ENCODE results near the gene ELK4. TPM values are rescaled to one million over a fixed set of nuclear protein-coding genes. Genes with fewer than 3 reads are reported as not detected.

Gene ELK4
- polyA plus RNA-seq, 1 of the 3 experiments (the other 2 are of a cell fraction): 2.6 TPM

DNA sequence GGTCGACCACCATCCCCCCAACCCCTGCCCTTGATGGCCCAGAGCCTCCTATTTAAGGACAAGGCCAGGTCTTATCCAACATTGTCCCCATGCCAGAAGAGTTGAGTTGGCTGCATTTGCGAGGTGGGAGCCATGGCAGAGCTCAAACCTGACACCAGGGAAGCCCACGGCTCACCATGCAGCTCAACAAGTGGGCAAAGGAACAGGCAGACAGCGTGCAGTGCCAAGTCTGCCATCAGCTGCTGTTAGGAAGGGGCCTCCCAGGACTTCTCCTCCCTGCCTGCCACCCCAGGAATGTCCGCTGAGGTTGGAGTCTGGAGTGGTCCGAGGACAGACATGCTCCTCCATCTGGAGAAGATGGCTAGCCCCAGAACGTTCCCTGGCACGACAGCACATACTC, 28.6 kb upstream of the ELK4 start:
- POLR2A ChIA-PET: no interaction called here
- no peaks in the 10 kb centered on the region for H3K9me3 ChIP-seq
- DNase-seq: no peak

More for the DNA sequence above, 28.6 kb upstream of the ELK4 start:
- H2AFZ ChIP-seq (ENCODE audit: low read depth): no peak overlapping the region
- H3K9me2 ChIP-seq: no peaks in the 10 kb centered on the region
- H3K4me2 ChIP-seq: no peak overlapping the region
- peaks cover 6% of the 10 kb centered on the region for H3F3A ChIP-seq (replicated peaks; ENCODE audit: insufficient read depth)
- TF ChIP-seq TAF1 (IDR thresholded peaks at IDR 0.05; ENCODE audit: borderline replicate concordance, low read depth, low read length) (no peak), FOXJ3 (CRISPR knock-in tag; IDR thresholded peaks at IDR 0.05) (no peak), ELF1 (IDR thresholded peaks at IDR 0.05) (no peak), RFX5 (IDR thresholded peaks at IDR 0.05; ENCODE audit: low read length) (no peak), SIN3A (IDR thresholded peaks at IDR 0.05; ENCODE audit: borderline replicate concordance, low read depth, low read length) (no peak), GABPA (IDR thresholded peaks at IDR 0.05; ENCODE audit: low read depth) (no peak), RCOR1 (IDR thresholded peaks at IDR 0.05; ENCODE audit: low read length) (no peak), USF1 (IDR thresholded peaks at IDR 0.05; ENCODE audit: borderline replicate concordance, low read depth) (no peak), SMC3 (IDR thresholded peaks at IDR 0.05; ENCODE audit: low read depth, low read length) (no peak), MXI1 (IDR thresholded peaks at IDR 0.05; ENCODE audit: low read depth, low read length) (no peak), MEF2A (IDR thresholded peaks at IDR 0.05; ENCODE audit: borderline replicate concordance, low read depth) (no peak), POLR2AphosphoS5 (IDR thresholded peaks at IDR 0.05; ENCODE audit: low read depth, low read length) (no peak), GATA2 (CRISPR knock-in tag; IDR thresholded peaks at IDR 0.05) (no peak)
- TF ChIP-seq, protein P1, sequence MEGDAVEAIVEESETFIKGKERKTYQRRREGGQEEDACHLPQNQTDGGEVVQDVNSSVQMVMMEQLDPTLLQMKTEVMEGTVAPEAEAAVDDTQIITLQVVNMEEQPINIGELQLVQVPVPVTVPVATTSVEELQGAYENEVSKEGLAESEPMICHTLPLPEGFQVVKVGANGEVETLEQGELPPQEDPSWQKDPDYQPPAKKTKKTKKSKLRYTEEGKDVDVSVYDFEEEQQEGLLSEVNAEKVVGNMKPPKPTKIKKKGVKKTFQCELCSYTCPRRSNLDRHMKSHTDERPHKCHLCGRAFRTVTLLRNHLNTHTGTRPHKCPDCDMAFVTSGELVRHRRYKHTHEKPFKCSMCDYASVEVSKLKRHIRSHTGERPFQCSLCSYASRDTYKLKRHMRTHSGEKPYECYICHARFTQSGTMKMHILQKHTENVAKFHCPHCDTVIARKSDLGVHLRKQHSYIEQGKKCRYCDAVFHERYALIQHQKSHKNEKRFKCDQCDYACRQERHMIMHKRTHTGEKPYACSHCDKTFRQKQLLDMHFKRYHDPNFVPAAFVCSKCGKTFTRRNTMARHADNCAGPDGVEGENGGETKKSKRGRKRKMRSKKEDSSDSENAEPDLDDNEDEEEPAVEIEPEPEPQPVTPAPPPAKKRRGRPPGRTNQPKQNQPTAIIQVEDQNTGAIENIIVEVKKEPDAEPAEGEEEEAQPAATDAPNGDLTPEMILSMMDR (IDR thresholded peaks at IDR 0.05): no peak
- TF ChIP-seq, protein P2, sequence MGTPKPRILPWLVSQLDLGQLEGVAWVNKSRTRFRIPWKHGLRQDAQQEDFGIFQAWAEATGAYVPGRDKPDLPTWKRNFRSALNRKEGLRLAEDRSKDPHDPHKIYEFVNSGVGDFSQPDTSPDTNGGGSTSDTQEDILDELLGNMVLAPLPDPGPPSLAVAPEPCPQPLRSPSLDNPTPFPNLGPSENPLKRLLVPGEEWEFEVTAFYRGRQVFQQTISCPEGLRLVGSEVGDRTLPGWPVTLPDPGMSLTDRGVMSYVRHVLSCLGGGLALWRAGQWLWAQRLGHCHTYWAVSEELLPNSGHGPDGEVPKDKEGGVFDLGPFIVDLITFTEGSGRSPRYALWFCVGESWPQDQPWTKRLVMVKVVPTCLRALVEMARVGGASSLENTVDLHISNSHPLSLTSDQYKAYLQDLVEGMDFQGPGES (IDR thresholded peaks at IDR 0.05; ENCODE audit: low read depth, low read length): no peak
- TF ChIP-seq, protein P3, sequence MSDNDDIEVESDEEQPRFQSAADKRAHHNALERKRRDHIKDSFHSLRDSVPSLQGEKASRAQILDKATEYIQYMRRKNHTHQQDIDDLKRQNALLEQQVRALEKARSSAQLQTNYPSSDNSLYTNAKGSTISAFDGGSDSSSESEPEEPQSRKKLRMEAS (IDR thresholded peaks at IDR 0.05; ENCODE audit: low read depth): no peak
- TF ChIP-seq, protein P4, sequence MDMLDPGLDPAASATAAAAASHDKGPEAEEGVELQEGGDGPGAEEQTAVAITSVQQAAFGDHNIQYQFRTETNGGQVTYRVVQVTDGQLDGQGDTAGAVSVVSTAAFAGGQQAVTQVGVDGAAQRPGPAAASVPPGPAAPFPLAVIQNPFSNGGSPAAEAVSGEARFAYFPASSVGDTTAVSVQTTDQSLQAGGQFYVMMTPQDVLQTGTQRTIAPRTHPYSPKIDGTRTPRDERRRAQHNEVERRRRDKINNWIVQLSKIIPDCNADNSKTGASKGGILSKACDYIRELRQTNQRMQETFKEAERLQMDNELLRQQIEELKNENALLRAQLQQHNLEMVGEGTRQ (IDR thresholded peaks at IDR 0.05; ENCODE audit: borderline replicate concordance, low read depth, low read length): no peak
- TF ChIP-seq, protein P5, sequence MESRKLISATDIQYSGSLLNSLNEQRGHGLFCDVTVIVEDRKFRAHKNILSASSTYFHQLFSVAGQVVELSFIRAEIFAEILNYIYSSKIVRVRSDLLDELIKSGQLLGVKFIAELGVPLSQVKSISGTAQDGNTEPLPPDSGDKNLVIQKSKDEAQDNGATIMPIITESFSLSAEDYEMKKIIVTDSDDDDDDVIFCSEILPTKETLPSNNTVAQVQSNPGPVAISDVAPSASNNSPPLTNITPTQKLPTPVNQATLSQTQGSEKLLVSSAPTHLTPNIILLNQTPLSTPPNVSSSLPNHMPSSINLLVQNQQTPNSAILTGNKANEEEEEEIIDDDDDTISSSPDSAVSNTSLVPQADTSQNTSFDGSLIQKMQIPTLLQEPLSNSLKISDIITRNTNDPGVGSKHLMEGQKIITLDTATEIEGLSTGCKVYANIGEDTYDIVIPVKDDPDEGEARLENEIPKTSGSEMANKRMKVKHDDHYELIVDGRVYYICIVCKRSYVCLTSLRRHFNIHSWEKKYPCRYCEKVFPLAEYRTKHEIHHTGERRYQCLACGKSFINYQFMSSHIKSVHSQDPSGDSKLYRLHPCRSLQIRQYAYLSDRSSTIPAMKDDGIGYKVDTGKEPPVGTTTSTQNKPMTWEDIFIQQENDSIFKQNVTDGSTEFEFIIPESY (IDR thresholded peaks at IDR 0.05; ENCODE audit: borderline replicate concordance, low read depth): no peak
- CTCF ChIA-PET: interaction anchor here (0.6 to 16.5 kb wide), 19 partner anchors 13 to 370 kb away, joined by 3 to 443 read pairs (median 34); partner anchors contain the start of gene SLC45A3
- H3K9ac ChIP-seq: no peak overlapping the region
- H3K4me1 ChIP-seq (ENCODE audit: control insufficient read depth in 1 of 2, insufficient read depth in 2 of 2, low read depth in 1 of 2, low read length in 1 of 2): peaks cover 0 to 16% of the 10 kb centered on the region in 2 experiments; a peak in 1 of 4 replicates
- no peak overlapping the region for H3K4me3 ChIP-seq (ENCODE audit: low read depth in 2 of 2, low read length in 1 of 2)
- no peaks in the 10 kb centered on the region; the same call in 1 of the 2 replicates for H4K20me1 ChIP-seq (ENCODE audit: insufficient read depth)
- no peaks in the 10 kb centered on the region for H3K36me3 ChIP-seq (replicated peaks in 1 of 2; ENCODE audit: control insufficient read depth in 1 of 2, insufficient read depth in 2 of 2, low read length in 1 of 2)
- WGBS (ENCODE audit: low lambda C conversion rate): 92% methylated on average over 6 of the region's 8 CpGs
- H3K79me2 ChIP-seq (ENCODE audit: insufficient read depth): no peaks in the 10 kb centered on the region
- no peak overlapping the region for H3K27ac ChIP-seq (ENCODE audit: low read depth in 2 of 2, low read length in 1 of 2)
- no peaks in the 10 kb centered on the region for H3K27me3 ChIP-seq (ENCODE audit: insufficient read depth)

All from SK-N-SH (cell line).